HG03521 (cell line): ENCODE results near the gene WWOX.

Experiments
- ATAC-seq: cut with Tn5 transposase; IDR thresholded peaks from one replicate; pipeline ENCODE4 v1.9.1; 2021; ENCODE audit warnings: mild to moderate bottlenecking, moderate library complexity; ENCODE audit not compliant: unreplicated experiment

Gene WWOX

DNA sequence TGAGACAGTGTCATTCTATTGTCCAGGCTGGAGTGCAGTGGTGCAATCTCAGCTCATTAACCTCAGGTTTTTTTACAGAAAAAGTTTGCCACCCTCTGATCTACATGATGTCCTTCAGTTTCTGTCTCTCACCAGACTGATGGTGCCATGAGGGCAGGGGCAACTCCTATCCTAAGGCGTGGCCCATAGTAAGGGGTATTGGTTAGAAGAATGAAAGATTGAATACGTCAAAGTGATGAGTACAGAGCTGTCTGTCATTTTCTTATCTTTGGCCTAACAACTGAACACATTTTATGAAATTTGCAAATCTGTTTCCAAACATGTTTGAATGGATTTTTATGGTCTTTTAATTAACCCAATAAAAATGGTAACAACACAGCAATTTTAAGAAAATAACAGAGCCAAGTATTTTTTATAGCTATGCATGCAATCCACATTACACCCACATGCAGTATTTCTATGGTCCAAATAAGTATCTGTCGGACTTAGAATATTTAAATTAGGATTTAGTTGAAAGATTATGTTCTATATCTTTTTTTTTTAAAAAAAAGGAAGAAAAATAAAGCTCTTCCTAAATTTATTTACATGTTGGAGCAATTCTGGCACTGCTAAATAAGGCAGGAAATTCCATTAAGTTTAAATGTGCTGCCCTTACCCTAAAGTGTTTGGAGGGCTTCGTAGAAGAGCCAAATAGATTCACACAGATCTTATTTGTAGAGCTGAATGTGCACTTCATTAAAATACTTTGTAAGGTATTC lies 192.8 kb downstream of the WWOX start:
- ATAC-seq, result no peak

DNA sequence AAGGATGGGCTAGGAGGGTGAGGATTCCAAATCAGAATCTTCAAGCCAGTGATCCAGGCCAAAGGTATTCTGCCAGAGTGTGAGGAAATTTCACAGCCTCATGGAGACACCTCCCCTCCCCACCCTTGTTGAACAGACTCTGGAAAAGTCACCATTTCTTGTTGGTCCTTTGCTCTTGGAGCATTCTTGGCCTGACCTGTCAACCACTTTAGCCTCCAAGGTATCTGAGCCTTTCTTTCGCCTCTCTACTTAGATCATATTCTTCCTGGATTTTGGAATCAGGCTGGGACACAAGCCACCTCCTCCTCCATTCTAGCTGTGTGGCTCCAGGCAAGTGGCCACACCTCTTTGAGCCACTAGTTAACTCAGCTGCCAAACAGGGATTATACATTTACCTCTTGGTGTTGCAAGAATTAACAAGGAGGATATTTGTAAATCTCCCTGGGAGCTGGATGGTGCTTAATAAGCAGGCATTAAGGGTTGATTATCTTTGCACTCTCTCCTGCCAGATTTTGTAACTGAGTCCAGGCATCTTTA lies 193.5 kb downstream of the WWOX start:
- no peak for ATAC-seq

DNA sequence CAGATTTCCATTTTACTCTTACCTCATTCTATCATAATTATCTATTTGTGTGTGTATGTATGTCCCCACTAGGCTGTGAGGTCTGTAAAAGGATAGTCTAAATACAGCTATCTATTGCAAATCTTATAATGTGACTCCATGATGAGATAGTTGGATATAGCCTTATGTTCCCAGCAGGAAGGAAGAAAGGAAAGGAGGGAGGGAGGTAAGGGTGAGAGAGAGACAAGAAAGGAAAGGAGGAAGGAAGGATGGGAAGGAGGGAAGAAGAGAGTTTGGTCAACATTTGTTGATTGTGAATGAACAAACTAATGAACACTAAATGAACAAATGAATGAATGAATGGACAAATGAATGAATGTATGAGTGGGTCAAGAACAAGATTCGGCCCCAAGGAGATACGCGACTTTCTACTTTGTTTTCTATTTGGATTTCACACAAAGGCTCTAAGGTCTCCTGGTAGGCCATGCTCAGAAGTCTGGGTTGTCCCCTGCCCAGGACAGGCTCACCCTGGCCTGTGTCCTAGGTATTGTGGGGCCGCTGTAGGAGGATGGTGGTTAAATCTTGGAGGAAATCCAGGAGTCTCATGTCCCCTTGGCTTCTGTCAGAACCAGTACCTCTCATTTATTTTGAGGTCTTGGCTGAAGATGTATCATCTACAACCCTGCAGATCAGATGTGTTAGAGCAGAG lies 195.2 kb downstream of the WWOX start:
- no peak for ATAC-seq

DNA sequence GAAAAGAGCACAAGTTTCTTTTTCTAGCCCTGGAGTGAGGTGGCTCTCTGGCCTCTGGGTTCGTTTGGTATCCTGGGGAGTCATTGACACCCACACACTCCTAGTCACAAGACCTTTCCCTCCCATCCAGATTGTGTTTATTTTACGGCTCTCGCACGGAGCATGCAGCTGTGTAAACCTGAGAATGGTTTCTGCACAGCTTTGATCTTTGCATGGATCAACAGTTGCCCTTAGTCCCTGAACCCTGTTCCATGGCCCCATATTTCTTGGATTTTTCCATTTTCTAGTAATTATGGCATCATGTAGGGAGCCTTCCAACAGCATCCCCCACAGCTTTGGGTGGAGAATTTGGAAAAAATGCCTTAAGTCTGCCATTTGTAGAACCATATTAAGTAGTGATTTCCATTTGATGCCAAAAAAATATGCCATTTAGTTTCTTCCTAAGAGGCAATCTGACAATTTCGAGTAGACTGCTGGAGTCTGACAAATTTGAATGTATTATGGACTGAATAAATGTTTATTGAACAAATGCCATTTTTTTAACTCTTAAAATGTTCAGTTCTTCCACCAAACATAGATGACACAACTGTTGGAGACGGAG lies 197.7 kb downstream of the WWOX start:
- ATAC-seq, result no peak

DNA sequence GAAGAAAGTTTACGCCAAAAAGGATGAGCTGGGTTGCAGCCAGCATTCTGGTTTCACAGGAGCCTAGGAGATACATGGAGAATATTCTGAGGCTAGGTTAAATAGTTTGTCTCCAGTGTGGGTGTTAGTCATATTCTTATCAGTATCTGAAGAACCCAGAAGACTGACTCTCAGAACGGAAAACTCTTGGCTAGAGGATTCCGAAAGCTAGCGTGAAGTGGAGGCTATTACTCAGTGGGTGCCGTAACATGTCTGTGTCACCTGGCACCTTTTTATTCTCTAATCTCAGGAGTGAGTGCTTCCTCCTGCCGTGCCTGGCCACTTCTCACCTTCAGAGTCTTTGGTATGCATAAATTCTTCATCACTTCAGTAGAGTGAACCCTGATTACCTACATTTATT lies 199.5 kb downstream of the WWOX start:
- no peak for ATAC-seq

DNA sequence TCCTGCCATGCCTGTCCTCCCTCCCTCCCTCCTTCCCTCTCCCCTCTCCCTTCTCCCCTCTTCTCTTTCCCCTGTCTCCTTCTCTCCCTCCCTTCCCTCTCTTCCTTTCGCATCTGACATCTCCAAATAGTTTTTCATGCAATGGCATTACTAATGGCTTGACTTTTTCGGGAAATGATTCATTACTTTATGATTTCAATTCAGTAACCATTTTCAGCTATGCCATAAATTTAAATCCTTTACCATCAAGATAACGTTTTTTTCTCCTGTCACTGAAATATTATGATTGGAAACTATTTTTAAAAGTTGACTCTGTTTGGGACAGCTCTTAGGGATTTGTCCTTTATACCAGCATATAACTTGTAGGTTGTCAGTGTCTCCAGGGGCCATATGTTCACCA lies 201.0 kb downstream of the WWOX start:
- ATAC-seq, result no peak

DNA sequence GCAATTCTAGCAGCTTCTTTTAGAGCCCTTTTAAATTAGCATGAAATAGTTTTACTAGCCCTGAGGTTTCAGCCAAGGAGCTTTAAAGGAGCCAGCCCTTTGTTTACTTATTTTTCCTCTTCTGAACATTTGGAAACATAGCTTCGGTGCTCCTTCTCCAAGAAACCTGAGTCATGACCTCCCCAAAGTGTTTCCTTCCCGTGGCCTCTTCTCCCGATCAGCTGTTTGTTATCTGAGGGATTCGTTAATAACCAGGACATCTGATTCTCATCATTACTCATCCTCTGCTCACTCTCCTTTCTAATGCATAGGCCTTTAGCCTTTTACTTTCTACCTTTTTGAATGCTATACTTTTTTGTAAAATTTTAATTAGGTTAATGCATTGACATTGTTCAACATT lies 204.5 kb downstream of the WWOX start:
- no peak for ATAC-seq

DNA sequence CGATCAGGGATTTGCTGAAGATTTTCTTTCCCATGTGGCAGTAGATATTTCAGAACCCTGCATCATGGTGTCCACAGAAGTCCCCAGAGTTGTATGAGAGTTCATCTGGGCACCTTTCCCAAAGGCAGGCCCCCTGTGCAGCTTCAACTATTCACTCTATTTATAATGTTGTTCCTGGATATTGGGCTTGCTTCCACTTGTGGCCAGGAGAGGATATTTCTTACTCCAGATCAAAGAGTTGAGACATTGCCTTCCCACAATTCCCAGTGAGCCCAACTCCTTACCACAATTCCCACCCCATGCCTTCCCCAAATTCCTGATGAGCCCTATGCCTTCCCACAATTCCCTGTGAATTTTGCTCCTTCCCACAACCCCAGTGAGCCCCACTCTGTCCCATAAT lies 206.9 kb downstream of the WWOX start:
- ATAC-seq, result no peak

DNA sequence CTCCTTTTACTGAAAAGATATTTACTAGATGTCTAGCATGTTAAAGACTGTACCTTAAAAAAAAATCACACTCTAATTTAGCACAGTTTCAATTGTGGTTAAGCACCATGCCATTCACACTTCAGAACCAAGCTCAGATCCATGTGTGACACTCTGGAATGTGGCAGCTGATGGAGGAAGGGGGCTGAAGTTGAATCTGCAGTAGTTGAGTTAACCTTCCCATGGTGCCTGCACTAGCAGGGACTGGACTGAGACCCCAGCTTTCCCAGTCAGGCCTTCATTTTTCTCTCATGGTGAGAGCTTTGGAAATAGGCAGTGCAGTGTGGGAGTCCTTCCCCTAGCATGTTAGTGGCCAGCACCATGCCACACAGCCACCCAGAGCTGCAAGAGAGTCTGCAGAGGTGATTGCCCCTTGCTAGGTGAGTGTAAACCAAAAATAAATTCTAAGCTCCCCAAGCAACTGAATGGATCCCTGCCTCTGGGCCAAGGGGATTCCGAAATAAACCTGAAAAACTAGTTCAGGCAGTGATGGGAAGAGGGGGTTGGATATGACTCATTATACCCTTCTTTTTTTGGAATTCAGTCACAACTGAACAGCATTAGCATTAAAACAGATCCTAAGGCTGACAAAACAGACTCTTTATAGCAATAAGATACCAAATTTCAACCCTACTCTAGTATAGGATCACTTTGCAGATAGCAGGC lies 208.5 kb downstream of the WWOX start:
- no peak for ATAC-seq

DNA sequence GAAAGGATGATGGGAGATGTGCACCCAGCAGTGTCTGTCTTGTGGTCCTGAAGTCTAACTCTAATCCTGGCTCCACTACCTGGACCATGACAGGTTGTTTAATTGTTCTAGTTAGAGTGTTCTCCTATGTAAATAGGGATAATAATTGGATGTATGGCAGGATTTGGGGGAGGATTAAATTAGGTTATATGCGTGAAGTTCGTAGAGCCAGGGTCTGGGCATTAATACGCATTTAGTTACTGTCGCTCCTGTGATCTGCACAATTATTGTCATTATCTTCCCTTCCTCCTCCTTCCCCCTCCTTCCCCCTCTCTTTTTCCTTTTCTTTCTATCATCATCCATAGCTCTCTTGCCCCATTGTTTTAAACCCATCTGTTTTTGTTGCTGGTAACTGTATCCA lies 210.3 kb downstream of the WWOX start:
- ATAC-seq, result no peak

DNA sequence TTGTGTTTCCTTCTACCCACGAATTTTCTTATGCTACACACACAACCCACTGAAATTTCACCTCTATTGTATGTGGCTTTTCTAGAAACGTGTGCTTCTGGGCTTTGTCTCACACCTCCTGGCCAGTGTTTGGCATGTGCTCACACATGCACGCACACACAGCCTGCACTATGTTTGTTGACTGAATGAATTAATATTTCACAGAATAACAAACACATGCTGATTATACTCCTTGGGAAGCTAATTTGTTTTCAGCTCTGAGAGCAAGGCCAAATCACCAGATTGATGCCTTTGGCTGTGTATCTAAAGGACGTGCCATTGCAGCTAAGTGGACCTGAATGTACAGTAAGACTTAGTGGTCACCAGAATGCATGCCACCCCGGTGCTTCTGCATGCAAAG lies 210.7 kb downstream of the WWOX start:
- ATAC-seq, result no peak

DNA sequence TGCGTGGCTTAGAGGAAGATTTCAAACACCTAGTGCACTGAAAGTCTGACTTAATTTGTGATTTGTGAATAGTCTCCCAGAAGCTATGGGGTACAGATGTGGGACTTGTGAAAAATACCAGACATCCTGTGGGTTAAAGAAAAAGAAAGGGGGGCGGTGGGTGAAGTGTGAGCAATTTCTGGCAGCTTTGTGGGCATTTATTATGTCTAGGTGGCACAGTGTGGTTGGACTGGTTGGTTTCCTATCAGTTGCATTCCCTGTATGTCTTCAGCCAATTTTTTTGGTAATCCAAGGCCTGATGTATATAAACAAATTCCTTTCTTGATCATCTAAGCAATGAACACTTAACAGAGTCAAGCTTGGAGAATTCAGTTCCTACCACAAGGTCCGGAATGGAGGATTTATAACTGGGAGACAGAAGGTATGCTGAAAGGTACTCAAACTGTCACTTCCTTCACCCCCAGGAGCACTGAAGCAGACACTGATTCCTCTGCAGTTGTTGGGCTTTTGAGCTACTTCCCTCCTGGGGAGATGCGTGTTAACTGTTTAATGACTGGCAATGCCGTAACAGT lies 211.6 kb downstream of the WWOX start:
- no peak for ATAC-seq

DNA sequence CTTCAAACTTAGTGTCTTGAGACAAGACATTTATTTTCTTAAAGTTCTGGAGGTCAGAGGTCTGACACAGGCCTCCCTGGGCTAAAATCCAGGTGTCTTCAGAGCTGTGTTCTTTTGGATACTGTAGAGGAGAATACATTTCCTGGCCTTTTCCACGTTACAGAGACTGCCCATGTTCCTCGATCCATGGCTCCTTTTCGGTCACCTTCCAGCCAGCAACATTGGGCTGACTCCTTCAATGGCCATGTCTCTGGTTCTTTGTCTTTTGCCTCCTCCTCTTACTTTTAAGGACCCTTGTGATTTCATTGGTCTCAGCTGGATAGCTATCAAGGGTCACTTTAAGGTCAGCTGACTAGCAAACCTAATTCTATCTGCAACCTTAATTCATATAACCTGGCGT lies 212.4 kb downstream of the WWOX start:
- no peak for ATAC-seq

DNA sequence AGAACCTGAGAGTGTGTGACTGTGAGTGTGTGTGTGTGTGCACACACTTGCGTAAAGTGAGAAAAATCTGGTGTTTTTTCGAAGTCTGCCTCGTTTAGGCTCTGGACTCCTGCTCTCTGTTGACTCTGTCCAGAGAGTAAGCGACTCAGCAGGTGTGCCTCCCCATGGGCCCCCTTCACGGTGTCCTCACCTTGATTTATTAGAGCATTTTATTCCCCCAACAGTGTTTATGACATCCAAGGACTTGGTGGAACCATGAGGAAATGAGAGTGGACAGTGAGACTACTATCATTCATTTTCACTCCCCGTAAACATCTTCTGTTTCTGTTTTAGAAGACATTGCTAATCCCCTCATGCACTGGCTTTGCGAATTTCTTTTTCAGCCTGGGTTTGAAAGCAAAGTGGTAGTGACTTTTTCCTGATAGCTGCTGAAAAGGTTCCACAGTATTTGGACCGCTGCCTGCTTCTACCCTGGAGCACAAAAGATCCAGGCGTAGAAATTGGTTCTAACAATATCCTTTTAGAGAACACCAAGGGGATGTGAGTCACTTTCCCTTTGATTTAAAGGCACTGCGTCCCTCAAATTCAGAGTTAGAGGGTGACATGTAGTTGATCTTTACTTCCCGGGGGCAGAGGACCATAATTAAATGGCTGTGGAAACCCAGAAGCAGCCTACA lies 218.2 kb downstream of the WWOX start:
- ATAC-seq, result no peak

DNA sequence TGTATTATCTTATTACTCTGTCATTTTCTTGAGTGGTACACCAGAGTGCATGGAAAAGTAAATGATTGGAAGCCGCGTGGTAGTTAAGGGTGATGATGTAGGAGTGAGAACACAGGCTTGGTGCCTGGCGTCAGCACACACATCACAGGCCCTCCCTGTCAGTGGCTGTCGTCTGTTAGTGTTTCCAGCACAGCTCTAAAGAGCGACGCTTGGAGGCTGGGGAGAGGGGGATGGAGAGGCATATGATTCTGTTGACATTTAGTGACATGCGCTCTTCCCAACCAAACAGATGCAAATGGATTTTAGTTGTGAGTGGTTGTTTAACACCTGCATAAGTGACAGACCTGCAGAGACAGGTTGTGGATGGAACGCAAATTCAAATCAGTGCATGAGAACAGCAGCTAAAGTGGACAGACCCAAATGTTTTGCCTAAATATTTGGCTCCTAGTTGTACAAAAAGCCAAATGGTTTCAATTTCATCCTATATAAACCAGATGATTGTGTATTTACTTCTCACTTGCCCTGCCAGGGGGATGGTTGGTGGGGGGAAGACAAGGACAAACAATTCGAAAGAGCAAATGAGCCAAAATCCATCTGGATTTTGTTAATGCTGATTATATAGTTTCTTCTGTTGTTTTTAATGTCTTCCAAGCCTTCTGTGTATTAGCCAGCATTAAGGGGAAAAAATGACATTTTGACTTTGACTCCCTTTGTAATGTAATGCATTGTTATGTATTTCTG lies 222.3 kb downstream of the WWOX start:
- ATAC-seq, result no peak

DNA sequence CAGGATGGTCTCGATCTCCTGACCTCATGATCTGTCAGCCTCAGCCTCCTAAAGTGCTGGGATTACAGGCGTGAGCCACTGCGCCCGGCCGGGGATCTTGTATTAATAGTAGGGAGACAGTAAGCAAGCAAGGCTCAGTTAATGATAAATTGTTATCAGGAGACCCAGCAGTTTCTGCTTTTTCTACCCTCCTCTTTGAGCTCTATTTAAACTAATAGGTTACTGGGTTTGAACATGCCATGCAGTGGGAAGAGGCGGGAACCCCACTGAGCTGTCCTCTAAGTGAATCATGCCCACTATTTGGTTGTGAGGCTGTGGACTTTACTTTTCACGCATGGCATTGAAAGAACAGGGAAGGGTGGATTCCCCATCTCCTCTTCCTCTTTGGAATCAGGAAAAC lies 223.9 kb downstream of the WWOX start:
- ATAC-seq, result no peak

DNA sequence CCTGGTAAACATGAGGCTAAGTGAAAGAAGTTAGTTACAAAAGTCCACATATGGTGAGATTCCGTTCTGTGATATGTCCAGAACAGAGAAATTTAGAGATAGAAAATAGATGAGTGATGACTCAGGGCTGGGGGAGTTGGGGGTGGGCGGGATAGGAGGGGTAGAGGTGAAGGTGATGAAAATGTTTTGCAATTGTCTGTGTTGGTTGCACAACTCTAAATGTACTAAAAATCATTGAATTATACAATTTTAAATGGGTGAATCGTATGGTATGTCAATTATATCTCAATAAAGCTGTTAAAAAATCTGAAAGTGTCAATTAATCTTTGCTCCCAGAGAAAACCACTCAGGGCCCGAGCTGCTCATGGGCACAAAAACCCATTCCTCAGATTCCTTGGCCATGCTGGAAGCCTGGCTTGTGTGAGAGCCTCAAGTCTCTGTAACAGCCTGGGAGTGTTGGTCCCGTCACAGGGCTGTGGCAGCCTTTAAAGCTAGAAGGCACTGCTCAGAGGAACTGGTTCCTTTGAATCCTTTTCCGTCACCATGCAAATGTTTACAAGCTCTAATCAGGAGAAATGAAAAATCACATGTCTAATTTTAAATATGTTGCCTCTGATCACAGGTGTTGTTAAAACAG lies 225.3 kb downstream of the WWOX start:
- ATAC-seq, result no peak

DNA sequence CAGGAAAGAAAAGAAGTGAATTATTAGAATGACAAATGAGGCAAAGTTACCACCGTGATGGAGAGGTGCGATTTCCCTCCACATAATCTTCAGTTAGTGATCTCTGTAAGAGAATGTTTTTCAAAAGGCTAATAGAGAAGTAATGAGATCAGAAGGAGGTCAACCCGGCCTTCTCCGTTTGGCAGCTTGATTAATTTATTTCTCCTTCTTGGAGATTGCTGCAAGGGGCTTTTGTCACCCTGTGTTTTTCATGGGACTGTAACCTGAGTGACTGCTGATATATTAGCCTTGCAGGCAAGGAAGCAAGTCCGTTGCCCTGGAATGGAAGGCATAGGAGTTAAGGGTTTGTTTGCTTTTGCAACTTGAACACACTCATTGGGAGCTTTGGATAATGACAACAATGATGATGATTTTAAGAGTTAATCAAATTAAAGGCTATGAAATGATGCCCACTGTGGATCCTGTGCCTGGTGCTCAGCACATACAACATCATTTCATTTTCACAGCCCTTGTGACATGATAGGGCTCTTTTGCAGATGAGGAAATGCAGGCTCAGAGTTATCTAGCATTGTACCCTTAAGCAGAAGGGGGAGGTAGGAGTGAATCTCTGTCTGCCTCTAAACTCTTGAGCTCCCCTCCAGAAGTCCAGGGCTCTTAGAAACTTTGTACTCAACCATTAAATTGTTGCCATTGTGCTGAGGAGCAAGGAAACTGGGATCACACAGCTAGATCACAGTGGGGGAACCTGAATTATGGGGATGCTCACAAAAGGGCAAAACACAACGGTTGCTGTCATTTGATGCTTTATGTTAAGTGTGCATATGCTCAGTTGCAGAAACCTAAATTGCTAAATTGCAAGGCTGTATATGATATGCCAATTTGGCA lies 226.3 kb downstream of the WWOX start:
- no peak for ATAC-seq
